K562 (cell line): ENCODE measurements around the gene DYNLT4. TPM values are rescaled to one million over a fixed set of nuclear protein-coding genes. Genes with fewer than 3 reads are reported as not detected.

Experiments used
- ATAC-seq: fragments of 200-7000 bp; cut with Tn5 transposase; 3 replicates; pipeline ENCODE4 v1.9.1; 2020; ENCODE audit warnings: moderate library complexity
- BruUV-seq: library from RNA; stranded (reverse); fragments of 400-500 nt; replicated peaks from 2 replicates; lab custom pipeline; 2021; lab: Mats Ljungman, UMichigan
- CTCF ChIA-PET: fragments of 300-600 bp; formaldehyde crosslinking; extraction: SDS; loops from one replicate; lab custom pipeline; 2021; ENCODE audit warnings: low intra/inter-chr PET ratio; lab: Yijun Ruan, JAX
- POLR2A ChIA-PET: fragments of 300-600, 350-650 bp; sonication (Branson Sonifier 250); formaldehyde crosslinking; extraction: SDS; loops from one replicate; lab custom pipeline; 2021; ENCODE audit warnings: antibody characterized with exemption, inconsistent platforms; lab: Yijun Ruan, JAX
- DNase-seq, 4 experiments: peaks; one replicate each; pipeline versions ENCODE4 v3.0.0 to v3.0.0-alpha.2; 2011 to 2018; ENCODE audit warnings: low spot score in 3 of 4, mixed read lengths in 3 of 4; ENCODE audit errors: extremely low read depth in 1 of 4
- FAIRE-seq: peaks from 2 replicates; lab custom pipeline; 2011; peaks lifted over from hg19 to GRCh38; lab: Jason Lieb, UNC
- H2AFZ ChIP-seq: 2 replicates; pipeline ENCODE4 v1.6.0; 2011; ENCODE audit warnings: low read depth, low read length, control low read depth, inconsistent platforms
- H3K27ac ChIP-seq: fragments of 200-600 bp; 3 replicates; pipeline ENCODE4 v1.8.0; 2011; ENCODE audit warnings: low read depth, mild to moderate bottlenecking, control low read depth, inconsistent platforms, low read length, moderate library complexity, mixed read lengths; ENCODE audit errors: extremely low read depth
- H3K27me3 ChIP-seq, 2 experiments: fragments of 300-600 bp in 1 of 2; 2 replicates in 1 of 2; 3 replicates in 1 of 2; pipeline versions ENCODE4 v1.6.0 to v1.8.0; 2011; ENCODE audit warnings: inconsistent platforms in 2 of 2, low read length in 2 of 2, mild to moderate bottlenecking in 1 of 2, mixed read lengths in 1 of 2, moderate library complexity in 1 of 2; ENCODE audit not compliant: control insufficient read depth in 2 of 2, insufficient read depth in 2 of 2
- H3K36me3 ChIP-seq: fragments of 300-600 bp; 3 replicates; pipeline ENCODE4 v1.8.0; 2011; ENCODE audit warnings: mild to moderate bottlenecking, low read length, inconsistent platforms; ENCODE audit not compliant: control insufficient read depth, insufficient read depth
- H3K4me1 ChIP-seq, 2 experiments: fragments of 200-600 bp in 1 of 2; replicated peaks in 1 of 2; 2 replicates in 1 of 2; 3 replicates in 1 of 2; pipeline versions ENCODE4 v1.5.1 to v1.8.0; 2011; ENCODE audit warnings: inconsistent platforms in 2 of 2, low read length in 2 of 2, mild to moderate bottlenecking in 1 of 2, mixed read lengths in 1 of 2, moderate library complexity in 1 of 2; ENCODE audit not compliant: control insufficient read depth in 2 of 2, insufficient read depth in 2 of 2
- H3K4me2 ChIP-seq: 2 replicates; pipeline ENCODE4 v1.6.1; 2011; ENCODE audit warnings: low read length, control low read depth, inconsistent platforms, mixed read lengths; ENCODE audit not compliant: insufficient read depth
- H3K4me3 ChIP-seq: fragments of 200-600 bp; sonication (generic), shearing (Covaris generic); 2 replicates; pipeline ENCODE4 v1.5.1; 2016; ENCODE audit warnings: control low read depth, inconsistent platforms
- H3K79me2 ChIP-seq: fragments of 200-600 bp; 3 replicates; pipeline ENCODE4 v1.8.0; 2011; ENCODE audit warnings: low read length, inconsistent platforms; ENCODE audit not compliant: control insufficient read depth, insufficient read depth
- H3K9ac ChIP-seq, 2 experiments: 2 replicates each; pipeline versions ENCODE4 v1.6.0 to v1.6.1; 2011; ENCODE audit warnings: low read depth in 2 of 2, low read length in 2 of 2, control low read depth in 1 of 2, inconsistent platforms in 1 of 2, mild to moderate bottlenecking in 1 of 2, mixed read lengths in 1 of 2; ENCODE audit not compliant: insufficient read depth in 1 of 2
- H3K9me1 ChIP-seq: one replicate; pipeline ENCODE4 v1.6.0; 2011; ENCODE audit warnings: inconsistent platforms, mild to moderate bottlenecking, low read length, moderate library complexity; ENCODE audit not compliant: control insufficient read depth, insufficient read depth
- H3K9me3 ChIP-seq: replicated peaks from 2 replicates; pipeline ENCODE4 v1.5.1; 2011; ENCODE audit warnings: low read depth, low read length, inconsistent platforms; ENCODE audit not compliant: control insufficient read depth, insufficient read depth
- H4K20me1 ChIP-seq: replicated peaks from 2 replicates; pipeline ENCODE4 v1.6.1; 2011; ENCODE audit warnings: low read length, inconsistent platforms, mixed read lengths; ENCODE audit not compliant: control insufficient read depth, insufficient read depth
- ATF1 ChIP-seq, 2 experiments: fragments of 450-650 bp in 1 of 2; IDR thresholded peaks; 2 replicates each; pipeline ENCODE4 v1.6.1; 2016; ENCODE audit warnings: missing compliant biosample characterization in 1 of 2, missing genetic modification characterization in 1 of 2
- DNMT1 ChIP-seq: fragments of 450-650 bp; IDR thresholded peaks from 2 replicates; pipeline ENCODE4 v1.6.1; 2016; ENCODE audit warnings: antibody characterized with exemption, mild to moderate bottlenecking
- GABPB1 ChIP-seq: sonication (generic); formaldehyde crosslinking; IDR thresholded peaks from 2 replicates; pipeline ENCODE4 v1.8.0; 2022; ENCODE audit warnings: mild to moderate bottlenecking, missing genetic modification reagents
- HNRNPK ChIP-seq: fragments of 200-400 bp; formaldehyde crosslinking; IDR thresholded peaks from one replicate; pipeline ENCODE4 v1.6.1; 2018; ENCODE audit warnings: mild to moderate bottlenecking, low read depth, low read length; ENCODE audit not compliant: poor library complexity, severe bottlenecking
- NR4A1 ChIP-seq, 2 experiments: fragments of 250-450 bp in 1 of 2; fragments of 450-650 bp in 1 of 2; sonication (Bioruptor Pico) in 1 of 2; IDR thresholded peaks; 2 replicates each; pipeline versions ENCODE4 v1.4.0 to v1.6.1; 2016 to 2020; ENCODE audit warnings: mild to moderate bottlenecking in 2 of 2, missing compliant biosample characterization in 1 of 2, missing genetic modification characterization in 1 of 2, moderate library complexity in 1 of 2
- PCBP2 ChIP-seq: fragments of 200-400 bp; formaldehyde crosslinking; IDR thresholded peaks from 2 replicates; pipeline ENCODE4 v1.6.1; 2018; ENCODE audit warnings: low read length, low read depth, mild to moderate bottlenecking, moderate library complexity; ENCODE audit not compliant: poor library complexity, severe bottlenecking
- SAP30 ChIP-seq: fragments of 200-600 bp; sonication (generic); IDR thresholded peaks from 2 replicates; pipeline ENCODE4 v1.6.1; 2012; ENCODE audit warnings: borderline replicate concordance, low read depth, mild to moderate bottlenecking, moderate library complexity, low read length, control low read depth, inconsistent platforms; ENCODE audit not compliant: insufficient read depth, poor library complexity, severe bottlenecking
- SMARCA5 ChIP-seq: fragments of 450-650 bp; IDR thresholded peaks from 2 replicates; pipeline ENCODE4 v1.6.1; 2016
- THRAP3 ChIP-seq: fragments of 450-650 bp; IDR thresholded peaks from 2 replicates; pipeline ENCODE4 v1.6.1; 2016; ENCODE audit warnings: mild to moderate bottlenecking, inconsistent platforms, borderline replicate concordance
- ZEB2 ChIP-seq: fragments of 450-650 bp; IDR thresholded peaks from 2 replicates; pipeline ENCODE4 v1.6.1; 2016
- ZNF133 ChIP-seq: fragments of 250-450 bp; sonication (Bioruptor Pico); IDR thresholded peaks from 2 replicates; pipeline ENCODE4 v1.4.0; 2020; ENCODE audit warnings: mild to moderate bottlenecking
- ZNF324 ChIP-seq: fragments of 250-450 bp; sonication (Bioruptor Pico); IDR thresholded peaks from 2 replicates; pipeline ENCODE4 v1.4.0; 2020; ENCODE audit warnings: mild to moderate bottlenecking
- ZNF551 ChIP-seq: fragments of 250-450 bp; sonication (Bioruptor Pico); IDR thresholded peaks from 2 replicates; pipeline ENCODE4 v1.5.0; 2021; ENCODE audit warnings: mild to moderate bottlenecking, moderate library complexity
- ZZZ3 ChIP-seq: fragments of 450-650 bp; IDR thresholded peaks from 2 replicates; pipeline ENCODE4 v1.6.1; 2016; ENCODE audit warnings: antibody characterized with exemption, mild to moderate bottlenecking, moderate library complexity
- WGBS: fragments of 100-300 bp; shearing (Covaris generic); methylation state at CpG from one replicate; pipeline ENCODE4 v1.1.6; 2016; ENCODE audit warnings: low coverage, mixed read lengths; ENCODE audit not compliant: insufficient coverage; ENCODE audit errors: missing lambda C conversion rate; 5-methylcytosine and 5-hydroxymethylcytosine counted together
- in situ Hi-C: fragments of 300-500 bp; cut with MboI; formaldehyde crosslinking; loops from 4 replicates; pipeline ENCODE4 v1.15.0; 2018; ENCODE audit warnings: inconsistent platforms, mixed read lengths
- intact Hi-C: fragments of 100-400 bp; cut with micrococcal nuclease; formaldehyde crosslinking; loops from 2 replicates; pipeline ENCODE4 v1.14.2; 2022
- polyA plus RNA-seq, 8 experiments: library from polyadenylated mRNA; depleted of rRNA in 4 of 8; stranded (reverse) in 5 of 8; unstranded in 3 of 8; fragments of >200 nt; fragmentation: Nextera tagmentation in 2 of 8; fragmentation: Illumina TruSeq in 1 of 8; extraction: Ambion mirVana in 2 of 8; extraction: Trizol in 1 of 8; gene quantifications; 2 replicates each; pipeline versions ENCODE4 v1.2.1 to v1.2.3, GENCODE V29; 2011 to 2014; ENCODE audit warnings: inconsistent platforms in 1 of 8, missing spikeins in 1 of 8
- total RNA-seq, 7 experiments: library from RNA; depleted of rRNA in 6 of 7; stranded (reverse); fragments of >200 nt in 6 of 7; fragmentation: Illumina TruSeq in 2 of 7; extraction: Trizol in 2 of 7; gene quantifications; 2 replicates each; pipeline versions ENCODE4 v1.2.1 to v1.2.3, GENCODE V29; 2011 to 2021; ENCODE audit warnings: low replicate concordance in 1 of 7
- TF ChIP-seq, protein P1 (sequence below): fragments of 450-650 bp; formaldehyde crosslinking; conservative IDR thresholded peaks from 2 replicates; pipeline ENCODE4 v1.4.0; 2022; ENCODE audit warnings: mild to moderate bottlenecking, missing genetic modification characterization
- TF ChIP-seq, protein P2 (sequence below): fragments of 450-650 bp; IDR thresholded peaks from 2 replicates; pipeline ENCODE4 v1.6.1; 2016; ENCODE audit warnings: missing biosample characterization, missing genetic modification characterization

Gene DYNLT4
- total and polyA plus RNA-seq, 9 of the 15 experiments (the other 6 are each of a cell fraction or from before 2014, with no cell fraction given) = 0.29 to 0.73 TPM; not detected in 7

DNA sequence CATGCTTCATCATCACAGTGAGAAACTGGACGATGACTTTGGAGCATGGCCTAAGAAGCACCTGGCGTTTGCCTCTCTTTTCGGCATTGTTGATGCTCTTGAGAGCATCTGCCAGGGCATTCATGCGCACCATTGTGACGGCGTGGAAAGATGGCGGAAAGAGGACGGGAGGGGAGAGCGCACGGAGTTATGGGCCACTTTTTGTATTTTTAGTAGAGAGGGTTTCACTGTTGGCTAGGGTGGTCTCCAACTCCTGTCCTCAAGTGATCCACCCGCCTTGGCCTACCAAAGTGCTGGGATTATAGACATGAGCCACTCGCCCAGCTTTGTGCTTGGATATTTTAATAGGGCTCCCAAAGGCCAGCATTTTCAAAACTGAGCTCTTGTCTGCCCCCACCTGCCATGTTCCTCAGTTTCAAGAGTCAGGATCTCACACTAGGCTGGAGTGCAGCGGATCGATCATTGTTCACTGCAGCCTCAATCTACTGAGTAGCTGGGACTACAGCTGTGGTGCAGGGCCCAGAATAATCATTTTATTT is 26.5 kb downstream of the DYNLT4 start (continued):
- TF ChIP-seq ATF1 (CRISPR knock-in tag; IDR thresholded peaks at IDR 0.05) = no peak
- TF ChIP-seq ATF1 (tag; IDR thresholded peaks at IDR 0.05) = 0 out of 2 replicates have a peak, but pooled peaks have one; percentile 7
- TF ChIP-seq, protein P1, sequence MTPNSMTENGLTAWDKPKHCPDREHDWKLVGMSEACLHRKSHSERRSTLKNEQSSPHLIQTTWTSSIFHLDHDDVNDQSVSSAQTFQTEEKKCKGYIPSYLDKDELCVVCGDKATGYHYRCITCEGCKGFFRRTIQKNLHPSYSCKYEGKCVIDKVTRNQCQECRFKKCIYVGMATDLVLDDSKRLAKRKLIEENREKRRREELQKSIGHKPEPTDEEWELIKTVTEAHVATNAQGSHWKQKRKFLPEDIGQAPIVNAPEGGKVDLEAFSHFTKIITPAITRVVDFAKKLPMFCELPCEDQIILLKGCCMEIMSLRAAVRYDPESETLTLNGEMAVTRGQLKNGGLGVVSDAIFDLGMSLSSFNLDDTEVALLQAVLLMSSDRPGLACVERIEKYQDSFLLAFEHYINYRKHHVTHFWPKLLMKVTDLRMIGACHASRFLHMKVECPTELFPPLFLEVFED (CRISPR knock-in tag) = peak; percentile 50; the same call in 1 of the 2 replicates
- TF ChIP-seq ZNF551 (CRISPR knock-in tag) = 0 out of 2 replicates have a peak, but pooled peaks have one; percentile 36
- peak; percentile 83; the same call in 1 of the 2 replicates for TF ChIP-seq THRAP3

- in situ Hi-C loops = no loop called here
- TF ChIP-seq DNMT1 (no peak), PCBP2 (no peak), ZNF324 (CRISPR knock-in tag) (no peak), HNRNPK (no peak), ZEB2 (no peak), ZZZ3 (no peak), GABPB1 (CRISPR knock-in tag) (no peak), SAP30 (no peak), ZNF133 (no peak), NR4A1 (CRISPR knock-in tag; IDR thresholded peaks at IDR 0.05) (no peak), NR4A1 (tag; IDR thresholded peaks at IDR 0.05) (no peak), SMARCA5 (no peak)
- TF ChIP-seq, protein P2, sequence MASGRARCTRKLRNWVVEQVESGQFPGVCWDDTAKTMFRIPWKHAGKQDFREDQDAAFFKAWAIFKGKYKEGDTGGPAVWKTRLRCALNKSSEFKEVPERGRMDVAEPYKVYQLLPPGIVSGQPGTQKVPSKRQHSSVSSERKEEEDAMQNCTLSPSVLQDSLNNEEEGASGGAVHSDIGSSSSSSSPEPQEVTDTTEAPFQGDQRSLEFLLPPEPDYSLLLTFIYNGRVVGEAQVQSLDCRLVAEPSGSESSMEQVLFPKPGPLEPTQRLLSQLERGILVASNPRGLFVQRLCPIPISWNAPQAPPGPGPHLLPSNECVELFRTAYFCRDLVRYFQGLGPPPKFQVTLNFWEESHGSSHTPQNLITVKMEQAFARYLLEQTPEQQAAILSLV = no peak
Measured at GRCh38 chr1:44778705-44779576, 28.2 kb downstream of the DYNLT4 start.

More at GRCh38 chr1:44778705-44779576, 28.2 kb downstream of the DYNLT4 start:
- Histone ChIP-seq H3K9me3 (no peaks in the 10 kb centered on the region), H3K27ac (no peak overlapping the region), H4K20me1 (peaks cover 31% of the 10 kb centered on the region), H2AFZ (no peak overlapping the region), H3K79me2 (peaks cover 52% of the 10 kb centered on the region), H3K4me1 (peaks cover 13 to 24% of the 10 kb centered on the region in 2 experiments), H3K9ac (peak overlapping the region in 1 of 2 experiments; percentile 59; a peak in 2 of 4 replicates), H3K36me3 (peaks cover 60% of the 10 kb centered on the region), H3K4me3 (peak overlapping the region; percentile 75; the same call in 1 of the 2 replicates), H3K9me1 (peaks cover 10% of the 10 kb centered on the region), H3K4me2 (peak overlapping the region; percentile 93), H3K27me3 (no peaks in the 10 kb centered on the region)
- 93% methylated on average over 6 of the region's 6 CpGs for WGBS
- FAIRE-seq (no peak), DNase-seq (no peak), ATAC-seq (no peak)
- intact Hi-C loops = loop anchor here (5.0 kb wide), 1 partner anchor 38 kb away; no protein-coding TSS in a partner anchor
- POLR2A ChIA-PET = interaction anchor here (0.6 to 11.6 kb wide), 16 partner anchors 9 to 641 kb away, joined by 3 to 253 read pairs (median 4); partner anchors contain the start of genes BEST4 and BTBD19
- CTCF ChIA-PET = interaction anchor here (0.5 kb wide), 1 partner anchor 8 kb away, joined by 3 read pairs; no protein-coding TSS in a partner anchor
- no TSS peak for BruUV-seq
